Activated CD4-positive, alpha-beta T cell treated with anti-CD3 and anti-CD28 coated beads, Interleukin-2, amount 50 U/mL, for 1 hour (primary cell): Measurements from ENCODE around the gene IDH3A.

Experiments used
- DNase-seq: peaks from one replicate; pipeline ENCODE4 v3.0.0-alpha.2; 2020

Gene IDH3A

DNA sequence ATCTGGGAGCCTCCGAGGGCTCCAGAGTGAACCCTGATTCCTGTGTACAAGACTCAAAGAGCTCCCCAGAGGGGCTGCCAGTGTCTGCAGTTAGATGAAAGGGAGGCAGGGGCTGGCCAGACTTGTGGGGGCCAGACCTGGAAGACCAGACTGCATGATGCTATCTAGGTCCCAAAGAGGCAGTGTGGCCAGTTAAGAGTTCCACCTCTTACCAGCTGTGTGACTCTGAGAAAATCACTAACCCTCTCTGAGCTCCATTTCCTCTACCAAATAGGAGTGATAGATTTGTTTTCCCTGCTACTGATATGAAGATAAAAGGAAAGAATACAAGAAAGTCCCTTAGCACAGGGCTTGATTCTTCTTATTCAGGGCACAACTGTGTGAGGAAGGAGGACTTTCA, 56.2 kb downstream of the IDH3A start:
- no peak for DNase-seq

DNA sequence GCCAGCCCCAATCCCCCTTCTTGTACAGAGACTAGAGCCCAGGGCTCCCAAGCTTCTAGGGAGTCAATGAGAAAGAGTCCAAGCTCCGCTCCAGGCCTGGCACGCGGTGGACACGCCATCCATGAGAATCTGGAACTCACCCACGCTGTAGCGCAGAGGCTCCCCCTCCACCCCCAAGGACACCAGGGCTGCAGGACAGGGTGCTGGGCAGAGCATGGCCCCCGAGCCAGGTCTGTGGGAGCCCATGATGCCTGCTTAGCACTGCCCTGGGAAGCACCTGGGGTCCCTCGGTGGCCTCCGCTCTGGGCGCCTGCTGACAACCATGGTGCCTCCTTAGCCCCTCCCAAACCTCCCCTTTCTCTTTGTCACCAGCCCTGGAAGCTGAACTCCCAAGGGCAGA, 56.7 kb downstream of the IDH3A start:
- no peak for DNase-seq

DNA sequence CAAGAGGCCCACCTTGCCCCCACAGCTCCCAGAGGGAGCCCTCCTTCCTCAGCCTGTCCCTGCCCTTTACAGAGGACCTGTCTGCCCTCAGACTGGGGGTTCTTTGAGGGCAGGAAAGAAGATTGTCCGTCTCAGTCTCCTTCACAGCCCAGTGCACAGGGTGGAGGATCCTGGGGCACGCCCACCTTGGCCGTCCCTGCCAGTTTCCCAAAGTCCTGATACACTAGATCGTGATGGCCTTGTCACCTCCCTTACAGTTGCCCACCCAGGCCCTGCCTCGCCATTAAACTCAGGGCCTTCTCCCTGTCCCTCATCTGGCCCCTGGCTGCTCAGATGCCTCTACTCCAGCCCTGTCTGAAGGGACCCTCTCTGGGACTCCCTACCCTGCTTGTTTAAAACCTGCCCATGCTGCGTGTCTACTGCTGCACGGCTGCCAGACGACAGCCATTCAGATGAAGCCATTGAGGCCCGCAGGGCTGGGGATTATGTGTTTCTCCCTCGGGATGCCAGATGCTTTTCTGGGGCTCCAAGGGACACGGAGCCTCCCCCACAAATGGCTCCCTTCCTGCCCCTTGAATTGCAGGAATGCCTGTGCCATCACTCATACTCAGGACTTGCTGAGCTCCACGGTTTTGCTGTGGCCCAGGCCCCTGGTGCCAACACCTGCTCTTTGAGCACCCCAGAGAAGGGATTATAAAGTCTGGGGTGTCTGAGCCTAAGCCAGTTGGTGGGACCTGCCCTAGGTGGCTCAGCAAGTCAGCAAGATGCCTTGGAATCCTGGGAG, 57.4 kb downstream of the IDH3A start:
- no peak for DNase-seq

DNA sequence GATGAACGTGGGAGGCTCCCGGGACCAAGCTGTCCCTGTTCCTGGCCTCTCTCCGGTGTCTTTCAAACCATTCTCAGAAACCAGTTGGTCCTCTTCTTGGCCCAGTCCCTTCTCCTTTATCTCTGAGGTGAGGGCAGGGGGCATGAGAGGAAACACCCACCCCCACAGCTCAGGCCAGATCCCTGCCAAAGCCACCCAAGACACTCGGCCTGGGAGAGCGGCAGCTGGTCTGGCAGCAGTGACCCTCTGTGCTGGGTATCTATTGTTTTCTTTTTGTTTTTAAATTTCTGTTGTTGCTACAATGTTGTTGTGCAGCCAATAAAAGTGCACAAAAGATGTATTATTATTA, 57.9 kb downstream of the IDH3A start:
- no peak for DNase-seq

DNA sequence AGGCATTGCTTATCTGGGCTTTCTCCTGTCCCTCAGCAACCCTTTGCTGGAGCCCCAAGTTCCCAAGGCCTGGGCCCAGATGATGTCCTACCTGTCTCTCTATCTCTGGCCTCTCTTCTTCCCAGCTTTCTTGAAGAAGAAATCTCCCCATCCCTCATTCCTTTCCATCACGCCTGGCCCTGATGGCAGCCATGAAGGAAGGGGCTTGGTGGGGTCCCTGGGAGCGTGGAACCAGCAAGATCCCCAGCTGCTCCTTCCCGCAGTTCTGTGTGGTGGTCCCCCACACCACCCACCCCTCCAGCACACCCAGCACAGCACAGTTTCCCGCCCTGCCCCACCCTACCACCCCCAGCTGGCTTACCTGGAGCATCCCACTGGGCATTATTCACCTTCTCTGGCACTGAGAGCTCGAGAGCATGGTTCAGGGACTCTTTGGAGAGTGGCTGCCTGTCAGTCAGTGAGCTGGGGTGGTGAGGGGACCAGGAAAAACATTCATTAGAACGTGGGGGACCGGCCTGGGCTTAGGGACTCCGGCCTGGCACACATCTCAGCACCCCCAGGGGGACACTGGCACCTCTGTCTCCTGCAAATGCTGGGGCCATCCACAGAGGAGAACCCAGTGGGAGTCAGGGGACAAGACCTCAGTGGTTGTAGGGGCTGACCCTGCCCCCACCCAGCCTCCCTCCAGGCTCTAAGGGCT, 58.6 kb downstream of the IDH3A start:
- DNase-seq: no peak

DNA sequence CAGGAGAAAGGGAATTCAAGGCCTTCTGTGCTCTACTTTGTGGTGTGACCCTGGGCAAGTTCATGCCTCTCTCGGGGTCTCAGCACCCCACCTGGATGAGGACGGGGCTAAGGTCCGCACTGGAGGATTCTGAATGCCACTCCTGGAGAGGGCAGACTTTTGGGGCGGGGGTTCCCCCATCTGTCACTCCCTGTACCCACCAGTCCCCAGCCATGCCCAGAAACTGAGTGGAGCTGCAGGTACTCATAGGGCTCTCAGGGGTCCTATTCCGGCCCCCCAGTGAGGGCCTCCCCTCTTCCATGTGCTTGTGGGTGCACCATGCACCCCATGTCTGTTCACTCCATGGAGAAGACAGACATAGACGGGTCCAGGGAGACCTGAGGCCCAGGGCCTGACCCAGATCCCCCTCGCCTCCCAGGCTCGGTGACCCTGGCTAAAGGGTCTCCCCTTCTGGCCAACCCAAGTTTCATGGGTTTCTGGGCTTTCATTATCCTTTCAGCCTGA, 59.2 kb downstream of the IDH3A start:
- no peak for DNase-seq

DNA sequence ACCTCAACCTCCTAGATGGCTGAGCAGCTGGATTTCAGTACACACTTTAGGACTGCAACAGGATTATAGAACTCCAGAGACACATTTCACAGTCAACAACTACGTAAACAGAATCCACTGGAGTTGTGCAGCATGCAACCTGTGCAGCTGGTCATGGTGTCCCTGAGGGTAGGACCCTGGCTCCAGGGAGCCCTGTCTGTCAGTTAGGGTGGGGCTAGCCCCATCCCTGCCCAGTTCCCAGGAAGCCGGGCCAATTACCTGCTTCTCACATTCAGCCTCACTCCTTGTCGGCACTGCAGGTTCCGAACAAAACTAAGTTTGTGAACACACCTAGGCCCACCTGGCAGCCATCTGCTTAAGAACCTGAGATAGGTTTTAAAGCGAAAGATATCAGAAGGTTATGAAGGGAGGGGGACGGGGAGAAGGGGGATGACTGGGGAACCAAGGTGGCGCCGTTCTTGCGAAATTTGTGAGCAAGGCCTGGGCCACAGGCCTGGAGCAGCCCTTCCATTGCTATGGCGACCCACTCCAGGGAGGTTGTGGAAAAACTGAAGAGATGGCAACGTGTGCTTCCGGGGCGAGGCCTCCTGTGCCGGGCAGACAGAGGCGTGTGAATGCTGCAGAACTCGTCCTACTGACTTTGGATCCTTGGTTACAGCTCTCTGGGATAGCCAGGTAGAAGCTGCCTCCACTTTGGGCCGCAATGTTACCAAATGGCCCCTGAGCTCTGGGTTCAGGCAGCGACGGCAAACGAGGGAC, 59.9 kb downstream of the IDH3A start:
- DNase-seq: no peak

DNA sequence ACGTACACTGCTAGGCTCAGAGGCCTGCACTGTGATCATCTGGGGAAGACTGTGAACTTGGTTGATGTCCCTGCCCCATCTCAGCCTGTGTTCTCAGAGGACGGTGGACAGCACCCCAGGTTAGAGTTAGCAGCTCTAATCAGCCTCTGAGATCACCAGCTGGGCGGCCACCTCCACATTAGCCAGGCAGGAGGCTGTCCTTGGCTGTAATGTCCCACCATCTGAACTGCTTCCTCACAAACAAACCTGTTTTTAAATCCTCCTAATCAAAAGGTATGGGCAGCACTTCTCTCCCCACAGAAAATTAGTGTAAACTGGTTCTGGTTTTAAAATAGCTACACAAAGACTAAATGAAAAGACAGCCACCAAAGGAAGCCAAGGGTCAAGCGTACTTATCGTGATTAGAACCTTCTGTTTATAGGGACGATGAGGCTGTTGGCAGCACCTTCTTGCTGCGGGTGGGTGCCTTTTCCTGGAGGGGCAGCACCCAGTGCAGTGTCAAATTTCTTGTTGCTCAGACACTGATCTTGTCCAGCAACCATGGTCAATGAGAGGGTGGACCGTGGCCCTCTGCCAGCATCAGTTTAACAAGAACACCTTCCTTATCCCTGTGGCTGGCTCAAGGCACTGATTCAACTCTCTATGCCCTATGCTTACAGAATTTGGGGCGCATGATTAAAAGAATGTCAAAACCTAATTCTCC, 60.6 kb downstream of the IDH3A start:
- DNase-seq: no peak

DNA sequence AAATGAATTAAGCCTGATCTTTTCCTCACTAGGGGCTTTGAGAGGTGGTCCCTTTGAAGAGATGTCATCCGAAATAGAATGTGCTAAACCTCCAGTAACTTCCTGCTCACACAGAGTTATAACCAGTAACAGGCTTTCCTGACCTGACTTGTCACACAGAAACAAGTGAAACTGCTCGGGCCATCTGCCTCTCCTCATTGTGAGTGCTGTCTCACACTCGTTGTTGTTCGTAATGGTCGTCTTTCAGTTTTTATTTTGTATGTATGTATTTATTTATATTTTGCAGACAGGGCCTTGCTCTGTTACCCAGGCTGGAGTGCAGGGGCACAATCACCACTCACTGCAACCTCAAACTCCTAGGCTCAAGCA, 61.2 kb downstream of the IDH3A start:
- no peak for DNase-seq

DNA sequence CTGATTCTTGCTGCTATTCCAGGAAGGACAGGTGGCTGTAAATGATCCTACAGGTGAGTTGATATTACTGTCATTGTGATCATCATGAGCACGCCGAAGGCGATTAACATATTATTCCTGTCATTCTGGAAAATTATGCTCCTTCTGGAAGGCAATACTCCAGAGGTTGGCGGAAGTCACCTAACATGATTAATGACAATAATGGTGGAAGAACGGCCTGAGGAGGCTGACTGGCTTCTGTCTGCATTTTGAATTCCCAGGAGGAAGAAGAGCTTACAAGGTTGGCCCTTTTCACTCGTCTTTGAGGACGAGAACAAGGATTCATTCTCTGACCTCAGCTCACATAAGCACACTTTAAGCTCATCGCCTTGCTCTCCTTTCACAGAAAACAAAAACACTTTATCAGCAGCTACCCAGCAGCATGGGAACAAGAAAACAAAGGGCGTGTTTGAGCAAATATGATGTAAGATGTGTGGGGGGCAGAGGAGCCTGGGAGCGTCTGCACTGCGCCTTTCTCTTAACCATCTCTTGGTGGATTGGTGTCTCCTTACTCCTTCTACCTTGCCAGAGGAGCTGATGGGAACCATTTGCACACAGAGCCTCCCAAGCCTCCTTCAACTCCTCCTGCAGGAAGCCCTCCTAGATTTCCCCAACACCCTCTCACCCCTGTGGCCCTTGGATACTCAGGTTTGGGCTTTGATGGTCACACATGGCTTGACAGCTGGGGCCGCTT, 62.2 kb downstream of the IDH3A start:
- no peak for DNase-seq

DNA sequence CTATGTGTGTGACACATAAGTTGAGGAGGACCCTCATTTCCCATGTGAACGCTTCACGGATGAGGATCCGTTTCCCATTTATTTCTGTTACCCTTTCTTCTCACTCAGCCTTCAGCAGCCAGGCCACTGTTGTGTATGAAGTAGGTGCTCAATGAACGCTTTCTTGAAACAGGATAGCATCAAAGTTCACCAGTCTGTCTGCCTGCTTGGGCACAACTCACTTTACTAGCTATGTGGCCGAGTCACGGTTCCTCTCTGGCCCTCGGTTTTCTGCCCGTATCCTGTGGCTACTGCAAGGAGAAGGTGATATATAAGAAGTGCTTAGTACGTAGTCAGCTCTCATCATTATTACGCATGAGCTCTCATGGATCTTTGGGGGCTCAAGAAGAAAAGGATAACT, 62.8 kb downstream of the IDH3A start:
- DNase-seq: no peak

DNA sequence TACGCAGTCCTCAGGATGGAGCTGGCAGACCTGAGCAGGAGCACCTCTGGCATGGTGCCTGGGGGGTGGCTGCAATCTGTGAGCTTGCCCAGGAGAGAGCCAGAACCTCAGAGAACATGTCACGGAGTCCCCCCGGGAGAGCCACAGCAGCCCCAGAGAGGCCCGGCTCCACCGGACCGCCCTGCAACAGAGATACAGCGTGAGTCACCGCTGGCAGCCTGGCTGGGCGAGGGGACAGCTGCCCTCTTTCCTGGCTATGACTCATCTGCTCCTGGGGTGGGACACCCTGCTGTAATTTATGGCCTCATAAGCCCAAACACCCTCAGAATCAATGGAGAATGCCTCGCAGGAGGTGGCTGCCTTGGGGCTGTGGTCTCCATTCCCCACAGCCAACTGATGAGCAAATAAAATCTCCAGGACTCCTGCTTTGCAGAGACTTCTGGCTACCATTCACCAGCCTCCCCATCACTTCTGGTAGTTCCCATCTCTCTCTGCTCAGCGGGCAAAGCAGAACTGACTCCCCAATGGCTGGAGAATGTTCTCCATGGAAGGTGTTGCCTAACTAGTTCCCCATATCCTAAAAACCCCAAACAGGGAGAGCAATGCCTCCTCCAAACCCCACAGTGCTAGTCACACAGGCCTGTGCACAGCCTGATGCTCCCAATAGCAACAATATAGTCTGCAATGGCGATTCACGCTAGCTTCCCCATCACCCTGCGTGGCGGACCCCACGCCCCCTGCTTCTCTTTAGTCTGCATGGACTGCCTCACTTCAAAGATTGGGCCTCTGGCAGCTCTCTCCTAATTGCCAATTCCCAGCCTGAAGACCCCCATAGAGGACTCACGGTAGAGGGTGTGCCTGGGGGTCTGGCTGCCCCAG, 63.6 kb downstream of the IDH3A start:
- DNase-seq: no peak

DNA sequence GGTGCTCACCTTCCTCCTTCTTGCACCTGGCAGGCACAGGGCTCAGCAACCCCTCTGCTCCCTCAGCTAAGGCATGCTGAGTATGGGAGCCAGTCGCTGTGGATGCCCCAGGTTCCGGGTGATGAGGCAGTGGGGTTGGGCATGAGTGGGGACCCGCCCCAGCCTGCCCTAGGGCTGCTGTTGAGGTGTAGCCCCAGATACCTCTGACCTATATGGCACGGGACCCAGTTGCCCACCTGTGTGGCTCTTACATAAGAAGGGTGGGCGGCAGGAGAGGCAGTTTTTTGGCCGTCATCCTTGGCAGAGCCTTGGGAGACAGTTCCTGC, 64.2 kb downstream of the IDH3A start:
- DNase-seq: no peak

DNA sequence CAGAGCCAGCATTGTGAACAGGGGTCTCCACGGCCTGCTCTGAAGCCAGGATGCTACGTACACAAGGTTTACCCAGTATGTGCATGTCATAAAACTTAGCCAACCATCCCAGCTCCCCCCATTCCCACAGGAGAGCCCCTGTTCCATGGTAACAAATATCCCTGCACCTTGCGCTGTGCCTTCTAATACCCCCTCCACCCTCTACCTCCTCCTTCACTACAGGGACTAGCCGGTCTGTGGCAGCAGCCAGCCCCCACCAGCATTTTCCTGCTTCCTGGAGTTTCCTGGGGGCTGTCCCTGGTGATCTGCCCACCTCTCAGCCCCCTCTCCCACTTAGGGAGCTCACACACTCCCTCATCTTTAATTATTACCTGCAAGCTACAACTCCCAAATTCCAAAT, 64.8 kb downstream of the IDH3A start:
- no peak for DNase-seq

DNA sequence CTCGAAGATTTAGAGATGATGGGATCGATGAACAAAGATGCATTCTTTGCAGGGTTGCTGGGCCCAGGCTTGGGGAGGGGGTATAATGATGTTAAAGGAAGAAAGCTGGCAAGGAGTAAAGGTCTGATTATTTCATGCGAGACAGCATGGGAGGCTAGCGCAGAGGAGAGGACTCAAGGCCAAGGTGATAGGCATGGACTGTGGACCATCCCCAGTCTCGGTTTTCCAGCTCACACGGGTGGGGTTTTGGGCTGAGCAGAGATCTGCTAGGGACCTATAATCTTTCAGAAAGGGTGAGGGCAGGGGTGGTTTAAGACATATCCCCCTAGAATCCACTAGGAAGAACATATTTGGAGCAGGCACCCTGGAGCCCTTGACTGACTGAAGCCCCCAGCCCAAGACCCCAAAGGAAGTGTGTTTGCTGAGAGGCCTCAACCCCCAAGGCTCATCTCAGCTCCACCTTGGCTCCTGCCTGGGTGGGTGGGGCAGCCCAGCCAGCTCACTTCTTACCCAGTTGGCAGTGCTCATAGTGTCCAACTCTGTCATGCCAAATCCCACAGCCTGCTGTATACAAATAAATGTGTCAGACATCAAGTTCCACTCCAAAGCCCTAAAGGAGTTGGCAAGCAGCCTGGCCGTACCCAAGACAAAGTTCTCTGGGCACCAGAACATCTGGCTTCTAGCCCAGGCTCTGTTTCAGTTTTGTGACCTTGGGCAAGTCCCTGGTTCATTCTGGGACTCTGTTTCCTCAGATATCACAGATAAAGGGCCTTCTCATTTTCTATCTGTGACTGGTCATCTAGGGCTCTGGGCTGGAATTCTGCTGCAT, 67.3 kb downstream of the IDH3A start:
- no peak for DNase-seq

DNA sequence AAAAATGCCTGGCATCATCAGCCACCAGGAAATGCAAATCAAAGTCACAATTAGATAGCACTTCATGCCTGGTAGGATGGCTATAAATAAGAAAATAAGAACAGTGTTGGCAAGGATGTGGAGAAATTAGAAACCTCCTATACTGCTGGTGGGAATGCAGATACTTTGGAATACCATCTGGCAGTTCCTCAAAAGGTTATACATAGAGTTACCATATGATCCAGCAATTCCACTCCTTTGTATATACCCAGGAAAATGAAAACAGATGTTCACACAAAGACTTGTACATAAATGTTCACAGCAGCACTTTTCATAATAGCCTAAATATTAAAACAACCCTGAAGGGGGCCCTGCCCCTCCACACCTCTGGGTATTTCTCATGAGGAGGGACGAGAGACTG, 71.6 kb downstream of the IDH3A start:
- DNase-seq: no peak
